Type B pancreatic cell (in vitro differentiated cells): ENCODE results near the gene CMKLR1. TPM values are rescaled to one million over a fixed set of nuclear protein-coding genes. Genes with fewer than 3 reads are reported as not detected.

ENCODE experiments used
- DNase-seq: peaks from one replicate; pipeline ENCODE4 v3.0.0; 2021; ENCODE audit warnings: mixed read lengths; ENCODE audit not compliant: unreplicated experiment; ENCODE audit errors: extremely low spot score
- H3K27ac Mint-ChIP-seq: 2 replicates; pipeline ENCODE4 v1.8.0; 2021; ENCODE audit warnings: mild to moderate bottlenecking, mixed read lengths
- H3K27me3 Mint-ChIP-seq: 2 replicates; pipeline ENCODE4 v1.8.0; 2021; ENCODE audit warnings: mixed read lengths
- H3K36me3 Mint-ChIP-seq: 2 replicates; pipeline ENCODE4 v1.8.0; 2021; ENCODE audit warnings: mixed read lengths
- H3K4me1 Mint-ChIP-seq: one replicate; pipeline ENCODE4 v1.8.0; 2021; ENCODE audit warnings: mixed read lengths; ENCODE audit not compliant: unreplicated experiment
- H3K4me3 Mint-ChIP-seq: 2 replicates; pipeline ENCODE4 v1.8.0; 2021; ENCODE audit warnings: mild to moderate bottlenecking, mixed read lengths
- H3K9me3 Mint-ChIP-seq: 2 replicates; pipeline ENCODE4 v1.8.0; 2021; ENCODE audit warnings: mixed read lengths
- CTCF ChIP-seq: fragments of 200-600 bp; sonication (generic); conservative IDR thresholded peaks from 2 replicates; pipeline ENCODE4 v1.5.0; 2021; ENCODE audit warnings: antibody characterized with exemption, mild to moderate bottlenecking
- total RNA-seq: library from RNA; stranded (reverse); gene quantifications from 2 replicates; pipeline ENCODE4 v1.2.1, GENCODE V29; 2021; ENCODE audit warnings: low replicate concordance

CMKLR1 gene
- total RNA-seq, 1 donor from 2014 or later = 0.97 TPM

GRCh38 chr12:108320507-108321293, 18.4 kb downstream of the CMKLR1 start:
- Mint-ChIP-seq H3K4me3 (no peak overlapping the region), H3K9me3 (no peaks in the 10 kb centered on the region), H3K27me3 (peaks cover 26% of the 10 kb centered on the region), H3K4me1 (peaks cover 20% of the 10 kb centered on the region), H3K36me3 (no peaks in the 10 kb centered on the region), H3K27ac (no peak overlapping the region)
- TF ChIP-seq CTCF = no peak
- DNase-seq = no peak

- H3K27me3 Mint-ChIP-seq = peaks cover 26% of the 10 kb centered on the region
- no peak overlapping the region for H3K27ac Mint-ChIP-seq
These were observed 19.6 kb downstream of the CMKLR1 start for GRCh38 chr12:108319277-108320234.

GRCh38 chr12:108318472-108319275, 20.4 kb downstream of the CMKLR1 start:
- no peak for DNase-seq
- Mint-ChIP-seq H3K27ac (no peak overlapping the region), H3K4me1 (peaks cover 25% of the 10 kb centered on the region), H3K36me3 (no peaks in the 10 kb centered on the region), H3K27me3 (peaks cover 26% of the 10 kb centered on the region), H3K4me3 (no peak overlapping the region), H3K9me3 (no peaks in the 10 kb centered on the region)
- no peak for TF ChIP-seq CTCF

More at GRCh38 chr12:108319277-108320234, 19.6 kb downstream of the CMKLR1 start:
- H3K4me3 Mint-ChIP-seq = no peak overlapping the region
- DNase-seq = no peak
- H3K4me1 Mint-ChIP-seq = peaks cover 20% of the 10 kb centered on the region
- no peak for TF ChIP-seq CTCF
- no peaks in the 10 kb centered on the region for H3K36me3 Mint-ChIP-seq
- H3K9me3 Mint-ChIP-seq = no peaks in the 10 kb centered on the region

- no peak overlapping the region for H3K4me3 Mint-ChIP-seq
- H3K36me3 Mint-ChIP-seq = no peaks in the 10 kb centered on the region
- H3K27ac Mint-ChIP-seq = no peak overlapping the region
- no peaks in the 10 kb centered on the region for H3K9me3 Mint-ChIP-seq
- no peak for DNase-seq
- TF ChIP-seq CTCF = no peak
- peaks cover 21% of the 10 kb centered on the region for H3K27me3 Mint-ChIP-seq
- H3K4me1 Mint-ChIP-seq = peaks cover 25% of the 10 kb centered on the region
These were observed 21.5 kb downstream of the CMKLR1 start for GRCh38 chr12:108317308-108318234.
